Measurements from ENCODE around the gene TICRR. TPM values are rescaled to one million over a fixed set of nuclear protein-coding genes. Genes with fewer than 3 reads are reported as not detected.
"Not testable (repeated sequence)": the region's sequence is repeated elsewhere in the genome, so short reads cannot be mapped to it uniquely, and the experiment has no call there.

The TICRR gene
- total RNA-seq, 1 donor from 2014 or later = 1.7 TPM

DNA sequence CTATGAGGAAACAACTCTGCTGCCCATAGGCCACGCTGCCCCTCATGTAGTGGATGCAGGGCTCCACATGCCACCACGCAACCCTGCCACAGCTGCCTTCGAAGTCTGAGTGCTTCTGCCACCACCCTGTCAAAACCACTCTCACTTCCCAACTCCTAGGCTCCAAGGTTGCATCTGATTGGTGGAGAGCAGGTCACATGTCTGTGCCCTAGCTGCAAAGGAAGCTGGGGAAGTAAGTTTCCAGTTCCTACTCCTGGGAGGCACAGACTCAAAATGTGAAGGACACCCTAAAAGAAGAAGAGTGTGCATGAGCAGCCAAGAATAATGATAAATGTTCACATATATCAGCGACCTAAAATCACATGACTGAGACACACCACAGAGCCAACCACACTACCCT is 31.9 kb upstream of the TICRR start:
- no peak for TF ChIP-seq CTCF (IDR thresholded peaks at IDR 0.05; ENCODE audit: insufficient read depth, low read length, poor library complexity, severe bottlenecking)
- Histone ChIP-seq H3K4me3 (ENCODE audit: low read depth, low read length) (no peak overlapping the region), H3K36me3 (ENCODE audit: control insufficient read depth, insufficient read depth, low read length) (no peaks in the 10 kb centered on the region), H3K27me3 (ENCODE audit: control insufficient read depth, insufficient read depth, low read length) (peaks cover 2% of the 10 kb centered on the region)
- DNase-seq (ENCODE audit: low read depth) = no peak

DNA sequence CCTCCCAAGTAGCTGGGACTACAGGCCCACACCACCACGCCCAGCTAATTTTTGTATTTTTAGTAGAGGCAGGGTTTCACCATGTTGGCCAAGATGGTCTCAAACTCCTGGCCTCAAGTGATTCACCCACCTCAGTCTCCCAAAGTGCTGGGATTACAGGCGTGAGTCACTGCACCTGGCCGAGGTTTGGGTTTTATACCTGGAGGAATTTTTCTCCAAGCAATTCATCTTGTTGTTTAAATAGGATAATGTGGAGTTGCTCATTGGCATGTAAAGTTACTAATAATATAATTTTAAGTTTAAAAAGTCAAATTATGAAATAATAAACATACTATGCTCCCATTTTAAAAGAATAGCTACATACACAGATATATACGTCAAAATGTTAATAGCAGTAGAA is 26.1 kb upstream of the TICRR start:
- not testable (repeated sequence) for H3K4me3 ChIP-seq (ENCODE audit: low read depth, low read length); H3K27me3 ChIP-seq (ENCODE audit: control insufficient read depth, insufficient read depth, low read length); DNase-seq (ENCODE audit: low read depth); H3K36me3 ChIP-seq (ENCODE audit: control insufficient read depth, insufficient read depth, low read length)

GRCh38 chr15:89550427-89550826 is 24.8 kb upstream of the TICRR start:
- H3K36me3 ChIP-seq (ENCODE audit: control insufficient read depth, insufficient read depth, low read length) = no peaks in the 10 kb centered on the region
- no peak for DNase-seq (ENCODE audit: low read depth)
- H3K4me3 ChIP-seq (ENCODE audit: low read depth, low read length) = no peak overlapping the region
- H3K27me3 ChIP-seq (ENCODE audit: control insufficient read depth, insufficient read depth, low read length) = peaks cover 5% of the 10 kb centered on the region
- no peak for TF ChIP-seq CTCF (IDR thresholded peaks at IDR 0.05; ENCODE audit: insufficient read depth, low read length, poor library complexity, severe bottlenecking)

- Histone ChIP-seq H3K4me3 (ENCODE audit: low read depth, low read length) (no peak overlapping the region), H3K36me3 (ENCODE audit: control insufficient read depth, insufficient read depth, low read length) (no peaks in the 10 kb centered on the region), H3K27me3 (ENCODE audit: control insufficient read depth, insufficient read depth, low read length) (peaks cover 3% of the 10 kb centered on the region)
- no peak for DNase-seq (ENCODE audit: low read depth)
- TF ChIP-seq CTCF (IDR thresholded peaks at IDR 0.05; ENCODE audit: insufficient read depth, low read length, poor library complexity, severe bottlenecking) = no peak
These were observed 23.7 kb upstream of the TICRR start for GRCh38 chr15:89551550-89551949.

DNA sequence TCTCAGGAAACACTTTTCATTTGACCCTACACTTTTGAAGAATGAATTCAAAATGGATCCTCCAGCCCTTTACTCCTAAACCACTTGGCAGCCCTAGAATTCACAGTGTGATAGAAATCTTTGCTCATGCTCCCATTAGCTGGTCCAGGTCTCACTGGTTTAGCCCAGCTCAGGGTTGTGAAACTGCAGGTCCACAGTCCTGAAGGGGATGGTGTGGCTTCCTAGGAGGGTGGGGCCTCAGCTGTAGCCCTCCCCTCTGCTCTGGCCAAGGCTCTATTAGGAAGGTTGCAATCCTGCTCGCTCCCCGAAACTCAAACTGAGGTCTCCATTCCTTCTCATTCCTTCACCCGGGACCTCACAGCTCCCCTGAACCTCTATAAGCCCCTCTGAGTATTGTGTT is 21.6 kb upstream of the TICRR start:
- no peak overlapping the region for H3K4me3 ChIP-seq (ENCODE audit: low read depth, low read length)
- no peak for DNase-seq (ENCODE audit: low read depth)
- TF ChIP-seq CTCF (IDR thresholded peaks at IDR 0.05; ENCODE audit: insufficient read depth, low read length, poor library complexity, severe bottlenecking) = no peak
- no peaks in the 10 kb centered on the region for H3K36me3 ChIP-seq (ENCODE audit: control insufficient read depth, insufficient read depth, low read length)
- peaks cover 3% of the 10 kb centered on the region for H3K27me3 ChIP-seq (ENCODE audit: control insufficient read depth, insufficient read depth, low read length)

GRCh38 chr15:89554247-89554646 is 21.0 kb upstream of the TICRR start:
- Histone ChIP-seq H3K4me3 (ENCODE audit: low read depth, low read length) (no peak overlapping the region), H3K36me3 (ENCODE audit: control insufficient read depth, insufficient read depth, low read length) (no peaks in the 10 kb centered on the region), H3K27me3 (ENCODE audit: control insufficient read depth, insufficient read depth, low read length) (peaks cover 3% of the 10 kb centered on the region)
- DNase-seq (ENCODE audit: low read depth) = no peak
- no peak for TF ChIP-seq CTCF (IDR thresholded peaks at IDR 0.05; ENCODE audit: insufficient read depth, low read length, poor library complexity, severe bottlenecking)
